HepG2 (cell line): ENCODE results near the gene MLXIPL. TPM values are rescaled to one million over a fixed set of nuclear protein-coding genes. Genes with fewer than 3 reads are reported as not detected.

Source experiments
- BORCS8-MEF2B ChIP-seq: sonication (generic); formaldehyde crosslinking; IDR thresholded peaks from 2 replicates; pipeline ENCODE4 v1.8.0; 2022; ENCODE audit warnings: mild to moderate bottlenecking, missing genetic modification reagents
- CAMTA2 ChIP-seq: sonication (generic); formaldehyde crosslinking; IDR thresholded peaks from 2 replicates; pipeline ENCODE4 v1.4.0; 2020; ENCODE audit warnings: mild to moderate bottlenecking, missing genetic modification reagents, borderline replicate concordance
- EP300 ChIP-seq, 3 experiments: sonication (generic) in 1 of 3; formaldehyde crosslinking in 1 of 3; IDR thresholded peaks; 2 replicates each; pipeline versions ENCODE4 v1.5.1 to v1.6.1; 2011 to 2020; ENCODE audit warnings: low read depth in 2 of 3, low read length in 2 of 3, borderline replicate concordance in 1 of 3, improper control_type of control experiment in 1 of 3, mild to moderate bottlenecking in 1 of 3, missing genetic modification reagents in 1 of 3, moderate library complexity in 1 of 3
- HNRNPH1 ChIP-seq: fragments of 200-400 bp; formaldehyde crosslinking; optimal IDR thresholded peaks from 2 replicates; pipeline ENCODE3; 2017; ENCODE audit warnings: mild to moderate bottlenecking, low read depth, low read length
- HOXA5 ChIP-seq: sonication (generic); formaldehyde crosslinking; IDR thresholded peaks from 2 replicates; pipeline ENCODE4 v1.4.0; 2020; ENCODE audit warnings: missing genetic modification reagents
- NFKB2 ChIP-seq: sonication (generic); formaldehyde crosslinking; IDR thresholded peaks from 2 replicates; pipeline ENCODE4 v1.4.0; 2020; ENCODE audit warnings: missing genetic modification reagents, borderline replicate concordance
- PCBP2 ChIP-seq: fragments of 200-400 bp; formaldehyde crosslinking; optimal IDR thresholded peaks from 2 replicates; pipeline ENCODE3; 2018; ENCODE audit warnings: low read length, low read depth; ENCODE audit not compliant: poor library complexity, severe bottlenecking
- TCF7L2 ChIP-seq: IDR thresholded peaks from 2 replicates; pipeline ENCODE4 v1.6.1; 2011; ENCODE audit warnings: mild to moderate bottlenecking, low read depth, low read length, moderate library complexity
- XBP1 ChIP-seq: sonication (generic); formaldehyde crosslinking; IDR thresholded peaks from 2 replicates; pipeline ENCODE4 v1.5.0; 2020; ENCODE audit warnings: missing genetic modification reagents
- ZNF138 ChIP-seq: sonication (generic); formaldehyde crosslinking; IDR thresholded peaks from 2 replicates; pipeline ENCODE4 v1.5.0; 2020; ENCODE audit warnings: mild to moderate bottlenecking, low read depth, missing genetic modification reagents
- ZNF337 ChIP-seq: sonication (generic); formaldehyde crosslinking; IDR thresholded peaks from 2 replicates; pipeline ENCODE4 v1.5.1; 2020; ENCODE audit warnings: missing genetic modification reagents, low read depth, mild to moderate bottlenecking, borderline replicate concordance
- ZNF569 ChIP-seq: sonication (generic); formaldehyde crosslinking; IDR thresholded peaks from 2 replicates; pipeline ENCODE4 v1.5.0; 2020; ENCODE audit warnings: mild to moderate bottlenecking, missing genetic modification reagents, moderate library complexity, borderline replicate concordance
- ZNF772 ChIP-seq: sonication (generic); formaldehyde crosslinking; IDR thresholded peaks from 2 replicates; pipeline ENCODE4 v1.5.0; 2020; ENCODE audit warnings: mild to moderate bottlenecking, missing genetic modification reagents
- ZNF773 ChIP-seq: sonication (generic); formaldehyde crosslinking; IDR thresholded peaks from 2 replicates; pipeline ENCODE4 v1.4.0; 2020; ENCODE audit warnings: missing genetic modification reagents, borderline replicate concordance
- ZNF850 ChIP-seq: sonication (generic); formaldehyde crosslinking; conservative IDR thresholded peaks from 2 replicates; pipeline ENCODE4 v1.9.0; 2021; ENCODE audit warnings: mild to moderate bottlenecking, missing genetic modification reagents
- polyA plus RNA-seq, 8 experiments: library from polyadenylated mRNA; depleted of rRNA in 3 of 8; stranded (reverse) in 7 of 8; unstranded in 1 of 8; fragments of >200 nt; fragmentation: Illumina TruSeq in 4 of 8; extraction: Trizol in 4 of 8; gene quantifications; 2 replicates each; pipeline versions ENCODE4 v1.2.1 to v1.2.3, GENCODE V29; 2011 to 2016; ENCODE audit warnings: low read depth in 4 of 8, missing spikeins in 1 of 8, mixed read lengths in 1 of 8; ENCODE audit not compliant: insufficient read depth in 1 of 8
- total RNA-seq, 5 experiments: library from RNA; depleted of rRNA; stranded (reverse); fragments of >200 nt; fragmentation: Illumina TruSeq; extraction: Trizol; gene quantifications; 2 replicates each; pipeline ENCODE4 v1.2.3, GENCODE V29; 2016; ENCODE audit warnings: low read depth in 1 of 5
- TF ChIP-seq, protein P1 (sequence below): sonication (generic); formaldehyde crosslinking; IDR thresholded peaks from 2 replicates; pipeline ENCODE4 v1.5.1; 2020; ENCODE audit warnings: missing genetic modification reagents, mild to moderate bottlenecking, borderline replicate concordance
- TF ChIP-seq, protein P2 (sequence below): sonication (generic); formaldehyde crosslinking; conservative IDR thresholded peaks from 2 replicates; pipeline ENCODE4 v1.4.0; 2020; ENCODE audit warnings: missing genetic modification reagents
- TF ChIP-seq, protein P3 (sequence below): sonication (generic); formaldehyde crosslinking; IDR thresholded peaks from 2 replicates; pipeline ENCODE4 v1.8.1; 2023; ENCODE audit warnings: mild to moderate bottlenecking, inconsistent platforms, moderate library complexity, missing genetic modification reagents, borderline replicate concordance
- TF ChIP-seq, protein P4 (sequence below): sonication (generic); formaldehyde crosslinking; IDR thresholded peaks from 2 replicates; pipeline ENCODE4 v1.4.0; 2020; ENCODE audit warnings: missing genetic modification reagents

Gene MLXIPL
- total and polyA plus RNA-seq, 2 of the 13 experiments (the other 11 are each of a cell fraction or from before 2014, with no cell fraction given): 51.6 to 60.1 TPM

DNA sequence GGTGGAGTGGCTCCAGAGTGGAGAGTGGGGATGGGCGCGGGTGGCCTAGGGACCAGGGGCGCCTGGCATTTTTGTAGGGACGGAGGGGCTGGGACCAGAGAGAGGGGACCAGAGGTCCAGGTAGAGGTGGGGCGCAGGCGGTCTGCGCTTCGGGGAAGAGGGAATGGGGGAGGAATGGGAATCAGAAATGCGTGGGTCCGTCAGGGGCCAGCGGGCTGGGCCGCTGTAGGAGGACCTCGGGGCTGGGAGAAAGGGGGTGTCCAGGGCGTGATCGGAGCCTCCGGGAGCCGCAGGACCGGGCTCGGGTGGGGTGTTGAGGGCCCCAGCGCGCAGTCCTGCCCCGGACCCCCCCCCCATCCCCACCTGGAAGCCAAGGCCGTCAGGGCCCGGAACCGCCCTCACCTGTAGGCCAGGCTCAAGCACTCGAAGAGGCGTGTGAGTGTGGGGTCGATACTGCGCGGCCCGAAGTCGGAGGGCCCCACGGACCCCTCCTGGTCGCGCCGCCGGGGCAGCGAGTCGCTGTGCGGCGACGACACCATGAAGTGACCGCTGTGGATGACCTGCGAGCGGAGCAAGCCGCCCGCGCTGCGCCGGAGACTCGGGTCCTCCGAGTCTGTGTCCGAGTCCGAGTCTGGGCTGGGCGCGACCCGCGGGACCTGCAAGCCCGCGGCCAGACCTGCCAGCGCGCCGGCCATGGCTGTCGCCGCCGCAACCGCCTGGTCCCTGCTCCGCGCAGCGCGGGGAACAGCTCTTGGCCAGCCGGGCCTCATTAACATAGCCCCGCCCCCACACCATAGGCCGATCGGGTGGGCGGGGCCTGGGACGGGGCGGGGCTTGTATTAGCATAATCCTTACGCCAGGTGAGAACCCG, at the start of gene MLXIPL (continued):
- TF ChIP-seq HOXA5 (CRISPR knock-in tag): peak; percentile 84
- TF ChIP-seq BORCS8-MEF2B: no peak
- TF ChIP-seq TCF7L2: no peak
- peak; percentile 15; the same call in 1 of the 2 replicates for TF ChIP-seq XBP1
- TF ChIP-seq EP300 (IDR thresholded peaks at IDR 0.05; ENCODE audit: low read depth in 2 of 2, low read length in 2 of 2): no peak
- TF ChIP-seq EP300 (CRISPR knock-in tag; IDR thresholded peaks at IDR 0.05; ENCODE audit: borderline replicate concordance): 0 out of 2 replicates have a peak, but pooled peaks have one; percentile 9
- TF ChIP-seq PCBP2: peak; percentile 38
- TF ChIP-seq, protein P1, sequence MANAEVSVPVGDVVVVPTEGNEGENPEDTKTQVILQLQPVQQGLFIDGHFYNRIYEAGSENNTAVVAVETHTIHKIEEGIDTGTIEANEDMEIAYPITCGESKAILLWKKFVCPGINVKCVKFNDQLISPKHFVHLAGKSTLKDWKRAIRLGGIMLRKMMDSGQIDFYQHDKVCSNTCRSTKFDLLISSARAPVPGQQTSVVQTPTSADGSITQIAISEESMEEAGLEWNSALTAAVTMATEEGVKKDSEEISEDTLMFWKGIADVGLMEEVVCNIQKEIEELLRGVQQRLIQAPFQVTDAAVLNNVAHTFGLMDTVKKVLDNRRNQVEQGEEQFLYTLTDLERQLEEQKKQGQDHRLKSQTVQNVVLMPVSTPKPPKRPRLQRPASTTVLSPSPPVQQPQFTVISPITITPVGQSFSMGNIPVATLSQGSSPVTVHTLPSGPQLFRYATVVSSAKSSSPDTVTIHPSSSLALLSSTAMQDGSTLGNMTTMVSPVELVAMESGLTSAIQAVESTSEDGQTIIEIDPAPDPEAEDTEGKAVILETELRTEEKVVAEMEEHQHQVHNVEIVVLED (CRISPR knock-in tag): peak; percentile 40; the same call in 1 of the 2 replicates
- TF ChIP-seq, protein P2, sequence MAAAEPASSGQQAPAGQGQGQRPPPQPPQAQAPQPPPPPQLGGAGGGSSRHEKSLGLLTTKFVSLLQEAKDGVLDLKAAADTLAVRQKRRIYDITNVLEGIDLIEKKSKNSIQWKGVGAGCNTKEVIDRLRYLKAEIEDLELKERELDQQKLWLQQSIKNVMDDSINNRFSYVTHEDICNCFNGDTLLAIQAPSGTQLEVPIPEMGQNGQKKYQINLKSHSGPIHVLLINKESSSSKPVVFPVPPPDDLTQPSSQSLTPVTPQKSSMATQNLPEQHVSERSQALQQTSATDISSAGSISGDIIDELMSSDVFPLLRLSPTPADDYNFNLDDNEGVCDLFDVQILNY (CRISPR knock-in tag): 0 out of 2 replicates have a peak, but pooled peaks have one; percentile 46
- TF ChIP-seq NFKB2 (CRISPR knock-in tag): peak; percentile 66; the same call in 1 of the 2 replicates
- peak; percentile 53; the same call in 1 of the 2 replicates for TF ChIP-seq ZNF337 (CRISPR knock-in tag)
- TF ChIP-seq ZNF773 (CRISPR knock-in tag): peak; percentile 41; the same call in 1 of the 2 replicates
- TF ChIP-seq HNRNPH1: peak; percentile 37
- TF ChIP-seq ZNF569 (CRISPR knock-in tag): no peak
- TF ChIP-seq, protein P3, sequence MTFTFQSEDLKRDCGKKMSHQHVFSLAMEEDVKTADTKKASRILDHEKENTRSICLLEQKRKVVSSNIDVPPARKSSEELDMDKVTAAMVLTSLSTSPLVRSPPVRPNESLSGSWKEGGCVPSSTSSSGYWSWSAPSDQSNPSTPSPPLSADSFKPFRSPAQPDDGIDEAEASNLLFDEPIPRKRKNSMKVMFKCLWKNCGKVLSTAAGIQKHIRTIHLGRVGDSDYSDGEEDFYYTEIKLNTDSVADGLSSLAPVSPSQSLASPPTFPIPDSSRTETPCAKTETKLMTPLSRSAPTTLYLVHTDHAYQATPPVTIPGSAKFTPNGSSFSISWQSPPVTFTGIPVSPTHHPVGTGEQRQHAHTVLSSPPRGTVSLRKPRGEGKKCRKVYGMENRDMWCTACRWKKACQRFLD: peak; percentile 88
- TF ChIP-seq CAMTA2 (CRISPR knock-in tag): peak; percentile 68; the same call in 1 of the 2 replicates
- peak; percentile 49; the same call in 1 of the 2 replicates for TF ChIP-seq ZNF772 (CRISPR knock-in tag)
- TF ChIP-seq ZNF850 (CRISPR knock-in tag): 0 out of 2 replicates have a peak, but pooled peaks have one; percentile 71
- 0 out of 2 replicates have a peak, but pooled peaks have one; percentile 37 for TF ChIP-seq ZNF138 (CRISPR knock-in tag)
- TF ChIP-seq, protein P4, sequence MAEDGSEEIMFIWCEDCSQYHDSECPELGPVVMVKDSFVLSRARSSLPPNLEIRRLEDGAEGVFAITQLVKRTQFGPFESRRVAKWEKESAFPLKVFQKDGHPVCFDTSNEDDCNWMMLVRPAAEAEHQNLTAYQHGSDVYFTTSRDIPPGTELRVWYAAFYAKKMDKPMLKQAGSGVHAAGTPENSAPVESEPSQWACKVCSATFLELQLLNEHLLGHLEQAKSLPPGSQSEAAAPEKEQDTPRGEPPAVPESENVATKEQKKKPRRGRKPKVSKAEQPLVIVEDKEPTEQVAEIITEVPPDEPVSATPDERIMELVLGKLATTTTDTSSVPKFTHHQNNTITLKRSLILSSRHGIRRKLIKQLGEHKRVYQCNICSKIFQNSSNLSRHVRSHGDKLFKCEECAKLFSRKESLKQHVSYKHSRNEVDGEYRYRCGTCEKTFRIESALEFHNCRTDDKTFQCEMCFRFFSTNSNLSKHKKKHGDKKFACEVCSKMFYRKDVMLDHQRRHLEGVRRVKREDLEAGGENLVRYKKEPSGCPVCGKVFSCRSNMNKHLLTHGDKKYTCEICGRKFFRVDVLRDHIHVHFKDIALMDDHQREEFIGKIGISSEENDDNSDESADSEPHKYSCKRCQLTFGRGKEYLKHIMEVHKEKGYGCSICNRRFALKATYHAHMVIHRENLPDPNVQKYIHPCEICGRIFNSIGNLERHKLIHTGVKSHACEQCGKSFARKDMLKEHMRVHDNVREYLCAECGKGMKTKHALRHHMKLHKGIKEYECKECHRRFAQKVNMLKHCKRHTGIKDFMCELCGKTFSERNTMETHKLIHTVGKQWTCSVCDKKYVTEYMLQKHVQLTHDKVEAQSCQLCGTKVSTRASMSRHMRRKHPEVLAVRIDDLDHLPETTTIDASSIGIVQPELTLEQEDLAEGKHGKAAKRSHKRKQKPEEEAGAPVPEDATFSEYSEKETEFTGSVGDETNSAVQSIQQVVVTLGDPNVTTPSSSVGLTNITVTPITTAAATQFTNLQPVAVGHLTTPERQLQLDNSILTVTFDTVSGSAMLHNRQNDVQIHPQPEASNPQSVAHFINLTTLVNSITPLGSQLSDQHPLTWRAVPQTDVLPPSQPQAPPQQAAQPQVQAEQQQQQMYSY: peak; percentile 62; the same call in 1 of the 2 replicates
